Neuronal stem cell (in vitro differentiated cells): ENCODE measurements around the gene SMTNL2.

Experiments used
- DNase-seq: peaks from one replicate; pipeline ENCODE4 v3.0.0-alpha.2; 2013; ENCODE audit warnings: low spot score
- H2AFZ ChIP-seq: one replicate; pipeline ENCODE4 v1.6.1; 2013; ENCODE audit warnings: mild to moderate bottlenecking, low read length, inconsistent platforms
- H2AK5ac ChIP-seq: 2 replicates; pipeline ENCODE4 v1.6.1; 2013; ENCODE audit warnings: low read depth, mild to moderate bottlenecking, inconsistent platforms, low read length, moderate library complexity, mixed read lengths
- H2BK120ac ChIP-seq: 2 replicates; pipeline ENCODE4 v1.6.1; 2013; ENCODE audit warnings: low read depth, mild to moderate bottlenecking, inconsistent platforms, low read length, moderate library complexity, mixed read lengths
- H2BK12ac ChIP-seq: one replicate; pipeline ENCODE4 v1.6.1; 2013; ENCODE audit warnings: low read length, inconsistent platforms
- H2BK15ac ChIP-seq: 2 replicates; pipeline ENCODE4 v1.6.1; 2013; ENCODE audit warnings: mild to moderate bottlenecking, low read length, inconsistent platforms, mixed read lengths
- H2BK5ac ChIP-seq: one replicate; pipeline ENCODE4 v1.6.1; 2013; ENCODE audit warnings: inconsistent platforms, mild to moderate bottlenecking, low read length, moderate library complexity
- H3K14ac ChIP-seq: one replicate; pipeline ENCODE4 v1.6.1; 2013; ENCODE audit warnings: low read length, inconsistent platforms
- H3K18ac ChIP-seq: 2 replicates; pipeline ENCODE4 v1.6.1; 2013; ENCODE audit warnings: low read length, inconsistent platforms
- H3K23ac ChIP-seq: 2 replicates; pipeline ENCODE4 v1.6.1; 2013; ENCODE audit warnings: low read depth, mild to moderate bottlenecking, mixed read lengths, low read length, inconsistent platforms; ENCODE audit not compliant: poor library complexity
- H3K27ac ChIP-seq: replicated peaks from 3 replicates; pipeline ENCODE4 v1.5.1; 2013; ENCODE audit warnings: low read length, inconsistent platforms
- H3K27me3 ChIP-seq, 3 experiments: 2 replicates each; pipeline ENCODE4 v1.6.1; 2013; ENCODE audit warnings: low read length in 3 of 3, mild to moderate bottlenecking in 2 of 3, inconsistent platforms in 1 of 3, low read depth in 1 of 3, mixed read lengths in 1 of 3, moderate library complexity in 1 of 3; ENCODE audit not compliant: control insufficient read depth in 3 of 3, insufficient read depth in 3 of 3
- H3K36me3 ChIP-seq, 2 donors: replicated peaks in 1 of 2; 2 replicates each; pipeline ENCODE4 v1.6.1; 2013; ENCODE audit warnings: low read length in 2 of 2; ENCODE audit not compliant: control insufficient read depth in 2 of 2, insufficient read depth in 2 of 2
- H3K4ac ChIP-seq: 2 replicates; pipeline ENCODE4 v1.6.1; 2013; ENCODE audit warnings: inconsistent platforms, mild to moderate bottlenecking, low read length, moderate library complexity
- H3K4me1 ChIP-seq, 2 donors: 1 replicate in 1 of 2; 2 replicates in 1 of 2; pipeline ENCODE4 v1.6.1; 2013; ENCODE audit warnings: low read length in 2 of 2, low read depth in 1 of 2; ENCODE audit not compliant: control insufficient read depth in 2 of 2, insufficient read depth in 1 of 2
- H3K4me2 ChIP-seq: one replicate; pipeline ENCODE4 v1.6.1; 2013; ENCODE audit warnings: mild to moderate bottlenecking, low read length, inconsistent platforms; ENCODE audit not compliant: insufficient read depth, poor library complexity, severe bottlenecking
- H3K4me3 ChIP-seq, 2 donors: 2 replicates each; pipeline ENCODE4 v1.5.1; 2013; ENCODE audit warnings: low read length in 2 of 2, mild to moderate bottlenecking in 2 of 2, inconsistent platforms in 1 of 2, moderate library complexity in 1 of 2
- H3K79me1 ChIP-seq: one replicate; pipeline ENCODE4 v1.6.1; 2013; ENCODE audit warnings: low read depth, mild to moderate bottlenecking, inconsistent platforms, low read length, moderate library complexity
- H3K9ac ChIP-seq: one replicate; pipeline ENCODE4 v1.6.1; 2013; ENCODE audit warnings: mild to moderate bottlenecking, low read depth, low read length, inconsistent platforms; ENCODE audit not compliant: poor library complexity
- H3K9me3 ChIP-seq, 2 donors: replicated peaks in 1 of 2; 2 replicates each; pipeline versions ENCODE3 to v1.6.1; 2013; ENCODE audit warnings: low read length in 2 of 2, mild to moderate bottlenecking in 2 of 2, inconsistent platforms in 1 of 2, low read depth in 1 of 2, mixed read lengths in 1 of 2, moderate library complexity in 1 of 2; ENCODE audit not compliant: control insufficient read depth in 2 of 2, insufficient read depth in 1 of 2
- H4K8ac ChIP-seq: one replicate; pipeline ENCODE4 v1.6.1; 2013; ENCODE audit warnings: low read depth, mild to moderate bottlenecking, inconsistent platforms, low read length, moderate library complexity
- H4K91ac ChIP-seq: one replicate; pipeline ENCODE4 v1.6.1; 2013; ENCODE audit warnings: low read length, low read depth, mild to moderate bottlenecking, inconsistent platforms; ENCODE audit not compliant: poor library complexity
- WGBS, 2 donors: extraction: QIAGEN DNeasy Blood & Tissue Kit; methylation state at CpG; one replicate each; pipeline ENCODE4 v1.1.7; 2013; ENCODE audit warnings: missing lambda C conversion rate in 2 of 2, mixed read lengths in 1 of 2; ENCODE audit not compliant: insufficient read length in 2 of 2, insufficient replicate concordance in 1 of 2; ENCODE audit errors: extremely low coverage in 2 of 2; 5-methylcytosine and 5-hydroxymethylcytosine counted together

The SMTNL2 gene

DNA sequence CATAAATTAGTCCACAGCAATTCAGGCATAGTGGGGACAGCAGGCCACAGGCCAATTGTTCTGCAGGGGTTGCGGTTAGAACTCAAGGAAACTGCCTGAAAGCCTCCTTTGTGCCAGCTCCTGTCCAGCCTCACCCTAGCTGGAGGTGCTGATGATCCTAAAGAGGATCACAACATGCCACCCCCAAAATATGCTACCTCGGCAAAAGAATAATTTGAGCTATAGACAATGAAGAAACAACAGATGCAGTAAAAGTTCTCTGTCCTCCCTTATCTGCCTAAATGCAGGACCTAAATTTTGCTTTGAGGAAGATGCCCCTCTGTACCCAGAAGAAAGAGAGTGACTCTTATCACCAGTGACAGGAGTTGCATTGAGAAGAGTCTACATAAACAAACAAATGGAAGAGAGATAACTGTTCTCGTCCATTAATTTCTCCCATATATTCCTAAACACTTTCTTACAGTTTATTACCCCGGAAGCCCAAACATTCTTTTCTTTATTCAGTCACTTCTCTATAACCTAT is 42.5 kb downstream of the SMTNL2 start:
- Histone ChIP-seq H4K91ac (no peak overlapping the region), H2BK15ac (no peak overlapping the region), H3K18ac (peak overlapping the region; percentile 63), H2AK5ac (no peak overlapping the region), H3K36me3 (no peaks in the 10 kb centered on the region), H3K4me3 (no peak overlapping the region), H3K4me2 (no peak overlapping the region), H2AFZ (no peak overlapping the region), H2BK12ac (no peak overlapping the region), H3K4me1 (peaks cover 1 to 3% of the 10 kb centered on the region in 2 donors), H4K8ac (no peak overlapping the region), H3K79me1 (no peaks in the 10 kb centered on the region), H3K23ac (no peak overlapping the region), H3K9ac (no peak overlapping the region), H2BK120ac (no peak overlapping the region), H3K9me3 (no peaks in the 10 kb centered on the region), H2BK5ac (no peak overlapping the region), H3K4ac (no peak overlapping the region), H3K27ac (no peak overlapping the region), H3K27me3 (peaks cover 0 to 19% (median 0%) of the 10 kb centered on the region in 3 experiments), H3K14ac (no peak overlapping the region)
- whole genome bisulfite sequencing, 2 donors = 100% methylated on average over 1 of the region's 4 CpGs; no CpG with 5 or more reads in 1 of the 2 donors
- DNase-seq = no peak

DNA sequence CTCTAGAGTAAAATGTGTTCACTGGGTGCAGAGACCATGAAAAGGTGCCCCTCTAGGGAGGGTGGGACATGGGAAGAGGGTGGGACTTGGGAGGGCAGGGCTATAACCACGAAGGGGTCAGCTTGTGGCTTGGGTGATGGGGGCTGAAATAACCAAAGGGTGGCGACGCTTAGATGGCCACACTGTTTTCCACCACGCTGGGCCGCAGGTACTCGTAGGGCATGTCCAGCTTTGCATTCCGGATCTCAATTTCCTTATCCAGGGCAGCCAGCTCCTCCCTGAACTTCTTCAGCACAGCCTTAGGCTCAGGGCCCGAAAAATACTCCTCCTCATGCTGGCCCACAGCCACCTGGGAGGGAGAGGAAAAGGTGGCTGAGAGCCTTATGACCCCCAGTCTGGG is 47.1 kb downstream of the SMTNL2 start:
- no peak overlapping the region for H3K4ac ChIP-seq
- H2BK15ac ChIP-seq = peak overlapping the region; percentile 20
- H3K27ac ChIP-seq = no peak overlapping the region
- no peak overlapping the region for H4K91ac ChIP-seq
- no peak overlapping the region for H2BK120ac ChIP-seq
- no peaks in the 10 kb centered on the region for H3K79me1 ChIP-seq
- no peak overlapping the region for H2BK5ac ChIP-seq
- no peak overlapping the region for H2AFZ ChIP-seq
- H3K4me1 ChIP-seq = peaks cover 0 to 4% of the 10 kb centered on the region in 2 donors
- no peak overlapping the region for H2BK12ac ChIP-seq
- no peak overlapping the region for H2AK5ac ChIP-seq
- H3K9ac ChIP-seq = no peak overlapping the region
- H3K36me3 ChIP-seq = no peaks in the 10 kb centered on the region
- no peak overlapping the region for H3K4me3 ChIP-seq
- H3K14ac ChIP-seq = no peak overlapping the region
- no peak overlapping the region for H3K4me2 ChIP-seq
- H3K27me3 ChIP-seq = peaks cover 0 to 25% (median 10%) of the 10 kb centered on the region in 3 experiments
- no peak overlapping the region for H3K18ac ChIP-seq
- no peaks in the 10 kb centered on the region for H3K9me3 ChIP-seq
- no peak overlapping the region for H3K23ac ChIP-seq
- no CpG with 5 or more reads among the region's 8 CpGs for WGBS, 2 donors
- no peak for DNase-seq
- H4K8ac ChIP-seq = no peak overlapping the region

DNA sequence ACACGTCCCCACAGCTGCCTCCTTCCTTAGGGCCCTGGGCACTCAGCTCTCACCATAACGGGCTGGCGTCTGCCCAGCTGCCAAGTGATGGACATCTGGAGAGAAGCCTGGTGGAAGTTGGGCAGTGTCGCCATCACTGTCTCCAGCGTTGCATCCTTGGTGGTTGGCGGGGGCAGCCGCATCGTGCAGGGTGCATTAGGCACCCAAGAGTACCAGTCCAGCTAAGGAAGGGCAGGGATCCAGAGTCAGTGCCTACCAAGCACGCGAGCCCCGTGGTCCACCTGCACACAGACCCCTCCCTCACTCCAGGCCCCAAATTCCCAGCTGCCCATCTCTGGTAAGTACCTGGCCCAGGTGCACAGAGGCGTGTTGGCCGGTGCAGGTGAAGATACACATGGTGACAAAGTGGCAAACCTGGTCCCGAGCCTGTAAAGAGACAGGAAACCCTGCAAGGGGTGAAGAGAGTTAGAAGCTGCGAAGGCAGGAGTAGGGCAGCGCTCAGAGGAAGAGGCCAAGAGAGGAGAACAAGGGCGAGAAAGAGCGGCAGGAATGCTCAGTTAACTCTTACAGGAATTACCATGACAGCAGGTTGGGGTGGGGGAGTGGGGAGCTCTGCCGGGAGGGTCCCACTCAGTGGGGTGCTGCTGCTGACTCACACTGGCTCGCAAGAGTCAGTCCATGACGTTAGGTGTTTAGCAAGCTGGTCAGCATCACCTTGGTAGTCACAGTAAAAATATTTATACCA is 47.7 kb downstream of the SMTNL2 start:
- Histone ChIP-seq H3K4ac (no peak overlapping the region), H3K18ac (no peak overlapping the region), H3K9me3 (no peaks in the 10 kb centered on the region), H3K9ac (peak overlapping the region; percentile 27), H3K79me1 (no peaks in the 10 kb centered on the region), H2BK5ac (no peak overlapping the region), H3K14ac (no peak overlapping the region), H4K8ac (no peak overlapping the region), H4K91ac (no peak overlapping the region), H2BK120ac (no peak overlapping the region), H3K23ac (peak overlapping the region; percentile 16), H3K4me2 (no peak overlapping the region), H3K27ac (no peak overlapping the region), H2BK12ac (no peak overlapping the region), H3K4me1 (peaks cover 0 to 4% of the 10 kb centered on the region in 2 donors), H2AK5ac (no peak overlapping the region), H3K27me3 (peaks cover 0 to 31% (median 16%) of the 10 kb centered on the region in 3 experiments), H2AFZ (no peak overlapping the region), H2BK15ac (peak overlapping the region; percentile 20), H3K4me3 (no peak overlapping the region), H3K36me3 (no peaks in the 10 kb centered on the region)
- WGBS, 2 donors = no CpG with 5 or more reads among the region's 21 CpGs
- no peak for DNase-seq

DNA sequence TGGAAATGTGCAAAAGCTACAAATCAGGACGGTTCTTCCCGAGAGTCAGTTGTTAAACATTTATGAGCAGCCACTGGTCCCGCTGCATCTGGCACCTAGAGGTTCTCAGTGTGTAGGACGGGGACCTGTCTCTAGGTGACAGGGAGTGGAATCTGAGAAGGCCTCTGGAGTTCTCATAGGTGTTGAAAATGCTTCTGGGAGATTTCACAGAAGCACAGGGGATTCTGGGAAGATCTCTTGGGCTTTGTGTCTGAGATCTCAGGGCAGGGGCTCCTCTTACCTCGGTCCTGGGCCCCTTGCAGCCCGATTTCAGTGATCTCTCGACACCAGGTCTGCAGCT is 48.2 kb downstream of the SMTNL2 start:
- peak overlapping the region; percentile 11 for H2AK5ac ChIP-seq
- H3K9ac ChIP-seq = no peak overlapping the region
- no CpG with 5 or more reads among the region's 7 CpGs for WGBS, 2 donors
- peaks cover 0 to 32% (median 19%) of the 10 kb centered on the region in 3 experiments for H3K27me3 ChIP-seq
- H3K4ac ChIP-seq = no peak overlapping the region
- H3K4me3 ChIP-seq = no peak overlapping the region
- no peak for DNase-seq
- no peaks in the 10 kb centered on the region for H3K36me3 ChIP-seq
- H3K18ac ChIP-seq = peak overlapping the region; percentile 53
- peaks cover 0 to 4% of the 10 kb centered on the region in 2 donors for H3K4me1 ChIP-seq
- no peak overlapping the region for H4K91ac ChIP-seq
- H3K79me1 ChIP-seq = no peaks in the 10 kb centered on the region
- no peak overlapping the region for H4K8ac ChIP-seq
- H3K4me2 ChIP-seq = no peak overlapping the region
- H2AFZ ChIP-seq = peak overlapping the region; percentile 58
- no peak overlapping the region for H2BK15ac ChIP-seq
- no peak overlapping the region for H2BK5ac ChIP-seq
- H2BK120ac ChIP-seq = no peak overlapping the region
- H2BK12ac ChIP-seq = no peak overlapping the region
- no peak overlapping the region for H3K23ac ChIP-seq
- H3K27ac ChIP-seq = no peak overlapping the region
- H3K14ac ChIP-seq = no peak overlapping the region
- no peaks in the 10 kb centered on the region for H3K9me3 ChIP-seq
